Peyer's patch (tissue), 4 donors: ENCODE data around the gene CA5A. TPM values are rescaled to one million over a fixed set of nuclear protein-coding genes. Genes with fewer than 3 reads are reported as not detected.

Source experiments
- DNase-seq, 3 donors: peaks; one replicate each; pipeline ENCODE4 v3.0.0-alpha.2; 2017 to 2019
- H3K27ac ChIP-seq, 4 donors: fragments of 200-600 bp; sonication (generic); one replicate each; pipeline ENCODE4 v1.5.1; 2016 to 2019
- H3K27me3 ChIP-seq, 2 donors: fragments of 200-600 bp; sonication (generic); one replicate each; pipeline ENCODE4 v1.5.1; 2019
- H3K36me3 ChIP-seq, 3 donors: fragments of 200-600 bp; sonication (generic); one replicate each; pipeline ENCODE4 v1.5.1; 2016 to 2019
- H3K4me1 ChIP-seq, 4 donors: fragments of 200-600 bp; sonication (generic); one replicate each; pipeline ENCODE4 v1.5.1; 2016 to 2019
- H3K4me3 ChIP-seq, 4 donors: fragments of 200-600 bp; sonication (generic); 1 replicate in 3 of 4; 2 replicates in 1 of 4; pipeline ENCODE4 v1.5.1; 2016 to 2019; ENCODE audit warnings: mild to moderate bottlenecking in 1 of 4
- H3K9me3 ChIP-seq, 4 donors: fragments of 200-600 bp; sonication (generic); one replicate each; pipeline ENCODE4 v1.5.1; 2016 to 2019; ENCODE audit warnings: mild to moderate bottlenecking in 1 of 4
- POLR2A ChIP-seq, 2 donors: fragments of 450-650 bp; IDR thresholded peaks; one replicate each; pipeline ENCODE4 v1.5.1; 2017; ENCODE audit warnings: antibody characterized with exemption in 2 of 2, mild to moderate bottlenecking in 2 of 2, moderate library complexity in 2 of 2
- total RNA-seq, 4 donors: library from RNA; depleted of rRNA; stranded (reverse); fragments of >200 nt; gene quantifications; one replicate each; pipeline ENCODE4 v1.1.0, GENCODE V29; 2016
- TF ChIP-seq, protein P1 (sequence below), 6 experiments: fragments of 450-650 bp in 4 of 6; fragments of 200-600 bp in 2 of 6; sonication (generic) in 1 of 6; IDR thresholded peaks; one replicate each; pipeline ENCODE4 v1.5.1; 2017 to 2019; ENCODE audit warnings: antibody characterized with exemption in 6 of 6, mild to moderate bottlenecking in 3 of 6, moderate library complexity in 1 of 6

CA5A gene
- total RNA-seq, 4 donors from 2014 or later: not detected

DNA sequence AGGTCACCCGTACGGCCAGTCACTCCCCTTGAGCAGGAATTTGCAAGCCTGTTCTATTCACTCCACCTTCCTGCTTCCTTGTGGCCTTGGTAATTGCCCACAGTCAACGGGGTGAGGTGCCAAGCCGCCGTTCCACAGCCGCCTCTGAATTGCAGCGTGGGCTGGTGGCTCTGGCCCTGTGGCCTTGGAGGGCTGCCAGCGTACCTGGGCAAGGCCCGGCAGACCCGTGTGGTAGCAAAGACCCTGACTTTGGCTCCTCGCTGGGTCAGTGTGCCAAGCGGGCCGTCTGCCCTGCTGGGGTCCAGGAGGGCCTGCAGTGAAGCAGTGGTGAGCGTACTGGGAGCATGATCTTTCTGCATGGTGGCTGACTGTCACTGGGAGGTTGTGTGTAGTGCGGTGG is 18.5 kb upstream of the CA5A start:
- TF ChIP-seq, protein P1, sequence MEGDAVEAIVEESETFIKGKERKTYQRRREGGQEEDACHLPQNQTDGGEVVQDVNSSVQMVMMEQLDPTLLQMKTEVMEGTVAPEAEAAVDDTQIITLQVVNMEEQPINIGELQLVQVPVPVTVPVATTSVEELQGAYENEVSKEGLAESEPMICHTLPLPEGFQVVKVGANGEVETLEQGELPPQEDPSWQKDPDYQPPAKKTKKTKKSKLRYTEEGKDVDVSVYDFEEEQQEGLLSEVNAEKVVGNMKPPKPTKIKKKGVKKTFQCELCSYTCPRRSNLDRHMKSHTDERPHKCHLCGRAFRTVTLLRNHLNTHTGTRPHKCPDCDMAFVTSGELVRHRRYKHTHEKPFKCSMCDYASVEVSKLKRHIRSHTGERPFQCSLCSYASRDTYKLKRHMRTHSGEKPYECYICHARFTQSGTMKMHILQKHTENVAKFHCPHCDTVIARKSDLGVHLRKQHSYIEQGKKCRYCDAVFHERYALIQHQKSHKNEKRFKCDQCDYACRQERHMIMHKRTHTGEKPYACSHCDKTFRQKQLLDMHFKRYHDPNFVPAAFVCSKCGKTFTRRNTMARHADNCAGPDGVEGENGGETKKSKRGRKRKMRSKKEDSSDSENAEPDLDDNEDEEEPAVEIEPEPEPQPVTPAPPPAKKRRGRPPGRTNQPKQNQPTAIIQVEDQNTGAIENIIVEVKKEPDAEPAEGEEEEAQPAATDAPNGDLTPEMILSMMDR (IDR thresholded peaks at IDR 0.05): no peak
- TF ChIP-seq POLR2A (IDR thresholded peaks at IDR 0.05): no peak
- H3K4me1 ChIP-seq: peaks cover 0 to 46% (median 24%) of the 10 kb centered on the region in 4 donors
- DNase-seq: no peak
- H3K27me3 ChIP-seq: no peaks in the 10 kb centered on the region
- H3K36me3 ChIP-seq: peaks cover 0 to 5% (median 0%) of the 10 kb centered on the region in 3 donors
- H3K4me3 ChIP-seq: no peak overlapping the region
- peak overlapping the region; percentile 29 to 83 (median 37) for H3K27ac ChIP-seq
- H3K9me3 ChIP-seq: no peaks in the 10 kb centered on the region

DNA sequence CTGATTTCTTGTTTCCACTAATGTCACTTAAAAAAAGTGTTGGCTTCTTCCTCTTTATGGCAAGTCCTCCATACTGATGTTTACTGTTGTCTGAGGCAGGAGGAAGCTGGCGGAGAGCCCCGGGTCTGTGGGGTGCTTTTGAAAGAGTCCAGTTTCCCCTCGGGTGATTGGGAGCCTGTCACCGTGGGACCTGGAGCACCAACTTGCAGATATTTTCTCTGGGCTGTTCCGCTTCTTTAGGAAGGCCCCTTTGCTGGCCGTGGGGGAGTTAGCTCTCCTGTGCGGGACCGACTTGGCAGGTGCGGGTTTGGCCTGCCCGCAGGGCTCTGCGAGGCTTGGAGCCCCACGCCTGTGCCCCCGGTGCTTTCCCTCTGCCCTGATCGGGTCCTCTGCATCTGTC is 18.0 kb upstream of the CA5A start:
- H3K4me3 ChIP-seq: no peak overlapping the region
- peaks cover 0 to 5% (median 0%) of the 10 kb centered on the region in 3 donors for H3K36me3 ChIP-seq
- no peaks in the 10 kb centered on the region for H3K9me3 ChIP-seq
- peaks cover 0 to 46% (median 24%) of the 10 kb centered on the region in 4 donors for H3K4me1 ChIP-seq
- DNase-seq: no peak
- H3K27me3 ChIP-seq: no peaks in the 10 kb centered on the region
- peak overlapping the region; percentile 35 to 83 (median 42) for H3K27ac ChIP-seq
- TF ChIP-seq POLR2A (IDR thresholded peaks at IDR 0.05): no peak
- TF ChIP-seq, protein P1 (IDR thresholded peaks at IDR 0.05): no peak

DNA sequence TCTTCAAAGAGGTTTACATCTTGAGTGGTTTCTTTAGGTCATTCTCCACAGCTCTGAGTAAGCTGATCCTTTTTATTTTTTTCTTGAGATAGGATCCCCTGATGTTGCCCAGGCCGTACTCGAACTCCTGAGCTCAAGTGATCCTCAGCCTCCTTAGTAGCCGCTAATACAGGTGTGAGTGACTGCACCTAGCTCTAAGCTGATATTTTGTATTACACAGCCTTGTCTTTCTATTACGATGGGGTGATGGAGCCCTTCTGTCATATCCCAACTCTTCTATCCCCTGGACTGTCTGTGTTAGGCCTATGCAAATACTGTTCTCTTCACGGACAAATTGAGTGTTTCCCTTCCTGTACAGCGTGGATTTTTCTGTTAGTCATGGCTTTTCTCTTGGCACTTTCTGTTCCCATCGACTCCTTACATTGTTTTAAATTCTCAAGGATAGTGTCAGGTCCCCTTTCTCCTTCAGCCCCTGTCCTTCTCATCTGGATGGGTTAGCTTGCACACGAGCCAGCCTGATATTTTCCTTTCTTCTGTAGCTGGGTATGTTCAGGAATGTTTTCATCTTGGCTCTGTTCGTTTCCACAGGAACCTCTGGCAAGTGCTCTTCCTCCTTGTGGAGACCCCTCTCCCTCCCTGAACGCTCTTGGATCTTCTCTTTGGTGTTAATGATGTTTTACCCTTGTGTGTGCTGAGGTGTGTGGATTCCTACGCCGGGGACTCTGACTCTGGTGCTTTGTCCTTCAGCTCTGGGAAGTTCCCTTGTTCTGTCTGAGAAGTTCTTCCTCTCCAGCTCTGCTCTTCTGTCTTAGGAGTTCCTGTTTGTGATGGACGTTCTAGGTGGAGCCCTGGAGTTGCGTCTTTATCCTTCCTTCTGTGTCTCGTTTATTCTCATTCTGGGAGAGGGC is 17.2 kb upstream of the CA5A start:
- Histone ChIP-seq H3K36me3 (peaks cover 0 to 5% (median 0%) of the 10 kb centered on the region in 3 donors), H3K27me3 (no peaks in the 10 kb centered on the region), H3K4me3 (no peak overlapping the region), H3K9me3 (no peaks in the 10 kb centered on the region), H3K4me1 (peaks cover 0 to 51% (median 24%) of the 10 kb centered on the region in 4 donors), H3K27ac (peak overlapping the region in 3 of 4 donors; percentile 44 to 98 (median 96))
- DNase-seq: no peak
- TF ChIP-seq POLR2A (IDR thresholded peaks at IDR 0.05): peak in 1 of 2 donors; percentile 17
- TF ChIP-seq, protein P1 (IDR thresholded peaks at IDR 0.05): no peak

DNA sequence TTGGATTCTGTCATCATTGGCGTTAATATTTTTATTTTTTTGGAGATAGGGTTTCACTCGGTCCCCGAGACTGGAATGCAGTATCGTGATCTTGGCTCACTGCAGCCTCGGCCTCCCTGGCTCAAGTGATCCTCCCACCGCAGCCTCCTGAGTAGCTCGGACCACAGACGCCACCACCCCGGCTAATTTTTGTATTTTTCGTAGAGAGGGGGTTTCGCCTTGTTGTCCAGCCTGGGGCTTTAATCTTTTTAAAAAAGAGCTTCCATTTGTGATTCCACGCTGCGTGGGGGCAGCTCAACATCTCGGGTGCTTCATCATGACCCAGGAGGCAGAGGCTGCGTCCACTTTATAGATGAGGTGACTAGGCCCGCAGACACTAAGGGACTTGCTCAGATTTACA is 16.4 kb upstream of the CA5A start:
- TF ChIP-seq, protein P1 (IDR thresholded peaks at IDR 0.05): no peak
- TF ChIP-seq POLR2A (IDR thresholded peaks at IDR 0.05): no peak
- Histone ChIP-seq H3K4me3 (no peak overlapping the region), H3K36me3 (peaks cover 0 to 5% (median 0%) of the 10 kb centered on the region in 3 donors), H3K27ac (peak overlapping the region in 3 of 4 donors; percentile 96 to 98 (median 98)), H3K27me3 (no peaks in the 10 kb centered on the region), H3K4me1 (peaks cover 0 to 51% (median 24%) of the 10 kb centered on the region in 4 donors), H3K9me3 (no peaks in the 10 kb centered on the region)
- DNase-seq: no peak

DNA sequence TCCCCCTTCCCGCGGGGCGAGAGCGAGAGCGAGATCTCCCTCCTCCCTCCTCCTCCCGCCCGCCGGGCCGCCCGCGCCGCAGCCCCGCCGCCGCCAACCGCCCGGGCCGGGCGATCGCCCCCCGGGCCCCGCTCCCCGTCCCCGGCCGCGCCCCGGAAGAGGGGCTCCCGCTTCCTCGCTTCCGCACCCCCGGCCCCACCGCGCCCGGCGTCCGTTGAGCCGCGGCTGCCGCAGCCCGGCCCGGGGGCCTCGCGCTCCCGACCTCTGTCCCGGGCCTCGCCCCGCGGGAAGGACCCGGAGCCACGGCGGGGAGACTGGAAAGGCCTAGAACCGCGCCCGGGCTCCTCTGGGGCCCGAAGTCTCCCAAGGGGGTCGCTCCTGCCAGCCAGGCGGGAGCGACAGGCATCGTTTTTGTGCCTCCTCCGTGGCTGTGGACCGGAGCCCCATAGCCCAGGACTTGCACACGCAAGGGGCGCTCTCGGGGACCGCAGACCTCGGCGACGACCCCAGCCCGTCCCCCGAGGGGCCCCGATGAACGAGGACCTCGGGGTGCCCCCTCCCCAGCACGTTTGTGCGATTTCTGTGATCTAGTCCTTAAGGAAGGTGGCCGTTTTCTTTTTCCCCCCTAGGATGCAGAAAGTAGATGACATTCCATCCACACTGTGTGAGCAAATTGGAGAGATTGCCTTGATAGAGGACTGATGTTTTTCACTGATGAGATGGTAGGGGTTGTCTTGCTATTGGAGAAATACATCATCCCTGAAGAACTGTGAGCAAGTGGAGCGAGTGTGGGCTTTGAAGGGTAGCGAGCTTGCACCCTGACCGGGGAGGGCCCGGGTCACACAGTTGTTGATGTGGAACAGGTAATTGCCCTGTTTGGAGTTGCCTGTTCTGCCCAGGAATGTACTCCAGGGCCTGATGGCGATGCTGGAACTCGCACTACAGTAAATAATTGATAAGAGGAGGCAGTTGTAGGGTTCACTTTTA is 15.5 kb upstream of the CA5A start:
- peak in 1 of 3 donors; percentile 61 for DNase-seq
- H3K9me3 ChIP-seq: no peaks in the 10 kb centered on the region

More for the DNA sequence above, 15.5 kb upstream of the CA5A start:
- peak overlapping the region; percentile 96 to 98 (median 98) for H3K27ac ChIP-seq
- peak overlapping the region; percentile 86 to 99 (median 98) for H3K4me3 ChIP-seq
- no peaks in the 10 kb centered on the region for H3K36me3 ChIP-seq
- peaks cover 0 to 47% (median 21%) of the 10 kb centered on the region in 4 donors for H3K4me1 ChIP-seq
- TF ChIP-seq, protein P1 (IDR thresholded peaks at IDR 0.05): no peak
- TF ChIP-seq POLR2A (IDR thresholded peaks at IDR 0.05): peak; percentile 11 to 46
- no peaks in the 10 kb centered on the region for H3K27me3 ChIP-seq
